ENCODE results near the gene ARHGAP6. TPM values are rescaled to one million over a fixed set of nuclear protein-coding genes. Genes with fewer than 3 reads are reported as not detected.

Gene ARHGAP6
- total RNA-seq, 1 donor from 2014 or later, result 4.8 TPM

DNA sequence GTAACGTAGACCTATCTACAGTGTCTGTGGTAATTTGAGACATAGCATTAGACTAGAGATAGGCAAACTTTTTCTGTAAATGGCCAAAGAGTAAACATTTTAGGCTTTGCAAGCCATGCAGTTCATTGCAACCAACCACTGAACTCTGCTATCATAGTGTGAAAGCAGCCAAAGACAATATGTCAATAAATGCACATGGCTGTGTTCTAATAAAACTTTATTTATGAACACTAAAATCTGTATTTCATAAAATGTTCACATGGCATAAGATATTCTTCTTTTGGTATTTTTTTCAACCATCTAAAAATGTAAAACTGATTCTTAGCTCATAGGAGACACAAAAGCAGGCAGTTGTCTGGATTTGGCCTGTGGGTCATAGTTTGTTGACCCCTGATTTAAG, 251.6 kb downstream of the ARHGAP6 start:
- intact Hi-C loops (cut with DNase I), result no loop called here
- DNase-seq (ENCODE audit: low spot score), result no peak

DNA sequence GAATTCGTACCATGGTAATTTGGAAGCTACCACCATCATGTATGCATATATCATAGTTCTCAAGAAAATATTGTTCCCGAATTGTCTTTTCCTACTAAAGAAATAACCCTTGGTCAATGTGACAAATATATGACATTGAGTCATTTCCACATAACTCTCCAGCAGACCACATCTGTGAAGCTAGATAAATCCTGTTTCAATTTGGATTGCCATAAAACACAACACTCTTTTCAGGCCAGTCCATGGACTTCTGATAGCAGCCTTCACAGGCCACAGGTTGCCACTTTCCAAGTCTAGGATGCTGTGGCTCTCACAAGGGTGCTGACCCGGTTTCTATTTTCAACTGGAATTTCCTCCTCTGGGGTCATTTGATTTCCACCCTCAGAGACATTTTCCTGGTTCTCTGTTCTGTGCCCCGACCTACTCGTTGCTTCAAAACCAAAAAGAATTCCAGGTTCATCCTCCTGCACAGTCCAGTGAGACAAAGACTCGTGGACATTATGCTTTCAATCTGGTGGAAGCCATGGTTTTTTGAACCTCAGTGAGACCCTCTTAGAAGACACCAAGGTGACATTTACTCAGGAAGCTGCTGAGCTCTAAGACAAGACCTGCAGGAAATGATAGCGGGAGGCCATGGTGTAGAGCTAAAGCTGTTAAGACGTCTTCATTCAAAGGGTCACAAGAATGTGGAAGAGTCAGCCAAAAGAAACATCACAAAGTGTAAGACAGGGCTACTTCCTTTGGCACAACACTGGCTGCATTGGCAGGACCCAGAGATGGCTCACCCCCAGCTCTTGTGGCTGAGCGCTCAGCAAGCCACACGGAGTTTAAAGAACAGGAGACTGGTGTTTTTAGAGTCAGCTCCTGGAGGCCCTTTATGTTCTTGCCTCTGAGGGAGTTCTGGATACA, 252.8 kb downstream of the ARHGAP6 start:
- intact Hi-C loops (cut with DNase I), result no loop called here
- DNase-seq (ENCODE audit: low spot score), result no peak

DNA sequence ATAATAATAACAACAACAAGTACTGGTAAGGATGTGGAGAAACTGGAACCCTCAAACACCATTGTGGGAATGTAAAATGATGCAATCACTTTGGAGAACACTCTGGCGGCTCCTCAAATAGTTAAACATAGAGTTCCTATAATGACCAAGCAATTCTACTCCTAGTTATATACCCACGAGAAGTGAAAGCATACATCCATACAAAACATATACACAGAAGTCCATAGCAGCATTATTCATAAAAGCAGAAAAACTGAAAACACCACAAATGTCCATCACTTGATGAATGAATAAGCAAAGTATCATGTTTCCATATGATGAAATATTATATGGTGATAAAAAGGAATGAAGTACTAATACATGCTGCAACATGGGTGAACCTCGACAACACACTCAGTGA, 255.8 kb downstream of the ARHGAP6 start:
- intact Hi-C loops (cut with DNase I), result no loop called here
- DNase-seq (ENCODE audit: low spot score), result no peak

DNA sequence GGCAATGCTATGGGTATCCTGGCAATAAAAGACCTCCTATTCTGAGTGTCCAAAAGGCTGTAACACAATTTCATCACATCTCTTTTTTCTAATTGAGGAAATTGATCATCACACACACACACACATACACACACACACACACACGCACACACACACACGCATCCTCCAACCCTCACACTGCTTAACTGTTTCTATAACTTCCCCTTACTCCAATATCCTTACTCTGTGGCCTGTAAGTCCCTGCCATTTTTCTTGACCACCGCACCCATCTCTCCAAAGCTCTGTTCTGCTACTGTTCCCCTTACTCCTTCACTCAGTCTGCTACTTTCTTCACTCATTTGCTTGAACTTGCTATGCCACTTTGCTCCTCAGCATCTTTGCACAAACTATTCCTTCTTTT, 256.9 kb downstream of the ARHGAP6 start:
- no peak for DNase-seq (ENCODE audit: low spot score)
- intact Hi-C loops (cut with DNase I), result no loop called here

DNA sequence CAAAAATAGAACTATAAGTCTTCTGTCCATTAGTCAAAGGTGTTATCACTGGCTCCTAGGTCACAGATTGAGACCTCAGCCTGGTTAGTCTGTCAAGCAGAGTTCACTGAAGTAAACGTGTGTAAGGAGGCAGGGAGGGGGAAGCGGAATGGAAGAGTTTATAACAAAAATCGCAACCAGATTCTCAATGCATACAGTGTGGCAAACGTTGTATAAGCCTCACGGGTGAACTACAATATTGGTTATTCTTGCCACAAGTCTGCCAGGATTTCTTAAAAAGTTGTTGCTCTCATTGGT, 257.7 kb downstream of the ARHGAP6 start:
- DNase-seq (ENCODE audit: low spot score), result no peak
- intact Hi-C loops (cut with DNase I), result no loop called here

DNA sequence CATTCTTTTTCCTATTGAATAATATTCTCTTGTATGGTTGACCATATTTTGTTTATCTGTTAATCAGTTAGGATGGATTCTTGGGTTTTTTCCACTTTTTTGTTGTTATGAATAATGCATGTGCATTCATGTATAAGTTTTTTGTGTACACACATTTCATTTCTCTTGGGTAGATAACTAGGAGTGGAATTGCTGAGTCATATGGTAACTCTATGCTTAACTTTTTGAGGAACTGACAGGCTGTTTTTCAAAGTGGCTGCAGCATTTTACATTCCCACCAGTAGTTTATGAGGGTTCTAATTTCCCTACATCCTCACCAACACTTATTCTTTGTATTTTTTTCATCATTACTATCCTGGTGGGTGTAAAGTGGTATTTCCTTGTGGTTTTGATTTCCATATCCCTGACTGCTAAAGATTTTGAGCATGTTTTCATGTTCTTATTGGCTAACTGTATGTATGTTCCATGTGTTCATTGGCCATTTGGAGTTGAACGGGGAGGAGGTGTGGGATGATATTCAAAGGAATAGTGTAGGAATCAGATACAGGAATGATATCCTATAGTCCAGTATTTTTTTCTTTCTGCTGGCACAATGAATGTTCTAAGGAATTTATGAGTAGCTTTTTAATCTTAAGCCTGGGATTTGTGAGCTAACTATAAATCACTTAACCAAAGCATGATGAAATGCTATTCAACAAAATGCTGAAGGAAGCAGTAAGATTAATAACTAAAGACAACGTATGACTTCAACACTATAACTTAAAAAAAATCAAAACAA, 258.2 kb downstream of the ARHGAP6 start:
- intact Hi-C loops (cut with DNase I), result no loop called here
- no peak for DNase-seq (ENCODE audit: low spot score)

DNA sequence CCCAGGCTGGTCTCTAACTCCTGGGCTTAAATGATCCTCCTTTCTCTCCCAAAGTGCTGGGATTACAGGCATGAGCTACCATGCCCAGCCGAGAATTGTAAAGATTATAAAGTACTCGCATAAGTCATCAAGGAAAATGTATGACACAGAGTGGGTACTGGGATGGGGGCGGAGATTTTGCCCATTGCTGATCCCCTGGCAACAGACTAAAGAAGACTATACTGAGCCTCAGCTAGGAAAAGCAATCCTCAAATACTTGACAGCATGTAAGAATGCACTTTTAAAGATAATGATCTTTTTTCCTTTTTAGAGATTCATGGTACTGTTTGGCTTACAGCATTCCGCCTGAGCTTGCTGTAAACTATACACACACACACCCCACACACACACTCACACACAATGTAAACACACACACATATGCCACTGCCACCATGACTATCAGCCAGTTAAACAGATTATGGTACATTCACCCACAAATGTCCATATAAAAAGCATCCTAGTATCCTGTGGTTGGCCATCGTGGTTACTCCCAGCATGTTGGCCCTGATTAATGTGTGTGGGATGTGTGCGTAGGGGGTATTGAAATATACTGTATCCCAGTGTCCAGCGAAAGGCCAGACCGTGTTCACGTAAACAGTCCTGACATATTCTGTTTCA, 259.5 kb downstream of the ARHGAP6 start:
- intact Hi-C loops (cut with DNase I), result no loop called here
- no peak for DNase-seq (ENCODE audit: low spot score)

DNA sequence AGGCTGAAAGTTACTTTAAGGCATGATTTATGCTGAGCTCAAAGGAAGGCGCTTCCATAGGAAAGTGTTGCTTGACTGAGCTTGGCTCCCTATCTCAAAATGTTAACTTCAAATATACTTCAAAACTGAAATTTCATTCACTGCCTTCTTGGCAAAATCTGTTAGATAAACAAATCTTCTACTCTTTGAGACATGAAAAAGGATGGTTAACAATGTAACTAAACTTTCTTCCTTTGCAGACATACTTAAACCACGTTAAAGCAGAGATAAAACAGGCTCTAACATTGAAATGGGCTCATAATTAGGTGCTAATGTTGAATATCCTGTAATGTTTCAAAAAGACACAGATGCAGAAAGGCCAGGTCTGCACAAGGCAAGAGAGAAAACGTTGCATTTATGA, 262.1 kb downstream of the ARHGAP6 start:
- no peak for DNase-seq (ENCODE audit: low spot score)
- intact Hi-C loops (cut with DNase I), result no loop called here

DNA sequence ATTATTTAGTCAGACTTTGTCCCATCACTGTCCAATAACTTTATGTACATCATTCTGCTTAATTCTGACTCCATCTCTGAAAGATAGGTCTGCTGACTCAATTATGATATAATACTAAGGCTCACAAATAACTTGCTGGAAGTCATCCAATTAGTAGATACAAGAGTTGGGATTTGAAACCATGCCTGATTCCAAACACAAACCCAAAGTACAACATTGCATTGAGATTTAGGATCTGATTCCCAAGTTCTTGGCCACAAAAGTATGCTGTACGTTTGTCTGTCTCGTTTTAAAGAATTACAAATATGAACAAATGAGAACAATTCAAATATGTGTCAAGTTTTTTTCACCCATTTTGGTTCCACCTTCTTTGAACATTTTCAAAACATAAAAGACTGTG, 263.8 kb downstream of the ARHGAP6 start:
- DNase-seq (ENCODE audit: low spot score), result no peak
- intact Hi-C loops (cut with DNase I), result no loop called here

DNA sequence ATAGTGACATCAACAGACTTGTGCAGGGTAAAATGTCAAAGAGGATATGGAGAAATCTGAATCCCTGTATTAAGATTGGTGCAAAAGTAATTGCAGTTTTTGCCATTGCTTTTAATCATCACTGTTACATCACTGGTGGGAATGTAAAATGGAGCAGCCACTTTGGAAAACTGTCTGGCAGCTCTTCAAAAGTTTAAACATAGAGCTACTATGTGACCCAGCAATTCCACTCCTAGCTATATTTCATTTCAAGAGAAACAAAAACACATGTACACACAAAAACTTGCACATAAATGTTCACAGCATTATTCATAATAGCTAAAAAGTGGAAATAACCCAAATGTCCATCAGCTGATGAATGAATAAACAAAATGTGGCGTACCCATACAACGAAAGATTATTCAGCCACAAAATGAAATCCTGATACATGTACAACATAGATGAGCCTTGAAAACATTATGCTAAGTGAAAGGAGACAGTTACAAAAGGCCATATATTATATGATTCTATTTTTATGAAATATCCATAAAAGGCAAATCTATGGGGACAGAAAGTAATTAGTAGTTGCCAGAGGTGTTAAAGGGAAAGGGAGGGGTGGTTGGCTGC, 266.1 kb downstream of the ARHGAP6 start:
- DNase-seq (ENCODE audit: low spot score), result no peak
- intact Hi-C loops (cut with DNase I), result no loop called here

DNA sequence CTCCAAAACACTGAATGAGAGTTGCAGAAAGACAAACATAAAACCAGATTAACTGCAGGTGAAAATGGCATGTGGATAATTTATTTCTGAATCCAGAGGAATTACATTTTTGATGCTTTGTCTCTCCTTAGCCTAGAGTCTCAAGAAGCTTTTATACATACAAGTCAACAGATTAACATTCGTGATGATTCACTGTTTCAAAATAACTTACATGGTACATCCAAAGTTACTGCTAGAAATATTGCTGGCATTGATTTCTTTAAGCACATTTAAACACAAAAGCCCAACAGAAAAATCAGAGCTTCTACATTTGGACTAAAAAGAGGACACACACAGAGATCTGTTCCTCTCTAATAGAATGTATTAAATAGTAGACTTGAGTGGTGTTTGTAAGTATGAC, 266.9 kb downstream of the ARHGAP6 start:
- intact Hi-C loops (cut with DNase I), result no loop called here
- no peak for DNase-seq (ENCODE audit: low spot score)

DNA sequence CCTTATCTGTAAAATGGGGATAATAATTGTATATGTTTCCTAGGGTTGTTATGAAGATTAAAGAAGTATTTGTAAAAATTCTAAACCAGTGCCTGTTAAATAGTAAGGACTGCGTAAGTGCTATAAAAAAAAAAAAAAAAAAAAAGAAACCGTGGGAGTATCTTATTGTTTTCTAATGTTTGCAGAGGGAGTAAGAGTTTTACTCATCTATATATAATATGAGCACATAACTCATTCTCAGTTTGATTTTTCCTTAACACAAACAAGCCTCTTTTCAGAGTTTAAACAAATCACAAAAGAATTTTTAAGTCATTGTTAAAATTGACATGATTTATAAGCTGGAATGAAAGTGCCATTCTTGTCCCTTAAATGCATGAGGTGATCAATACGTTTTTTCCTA, 267.6 kb downstream of the ARHGAP6 start:
- intact Hi-C loops (cut with DNase I), result no loop called here

DNA sequence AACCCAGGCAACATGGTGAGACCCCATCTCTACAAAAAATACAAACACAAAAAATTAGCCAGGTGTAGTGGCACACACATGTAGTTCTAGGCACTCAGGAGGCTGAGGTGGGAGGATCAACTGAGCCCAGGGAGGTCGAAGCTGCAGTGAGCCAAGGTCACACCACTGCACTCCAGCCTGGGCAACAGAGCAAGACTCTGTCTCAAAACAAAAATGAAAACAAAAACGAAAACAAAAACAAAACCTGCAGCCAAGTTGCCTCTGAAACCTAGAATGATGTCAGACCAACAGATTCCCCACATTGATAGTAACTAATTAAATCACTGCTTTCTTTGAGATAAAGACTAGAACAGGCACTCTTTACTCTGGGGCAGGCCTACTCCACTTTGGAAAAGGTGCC, 268.0 kb downstream of the ARHGAP6 start:
- DNase-seq (ENCODE audit: low spot score), result no peak
- intact Hi-C loops (cut with DNase I), result no loop called here

More for the DNA sequence above, 267.6 kb downstream of the ARHGAP6 start:
- no peak for DNase-seq (ENCODE audit: low spot score)

DNA sequence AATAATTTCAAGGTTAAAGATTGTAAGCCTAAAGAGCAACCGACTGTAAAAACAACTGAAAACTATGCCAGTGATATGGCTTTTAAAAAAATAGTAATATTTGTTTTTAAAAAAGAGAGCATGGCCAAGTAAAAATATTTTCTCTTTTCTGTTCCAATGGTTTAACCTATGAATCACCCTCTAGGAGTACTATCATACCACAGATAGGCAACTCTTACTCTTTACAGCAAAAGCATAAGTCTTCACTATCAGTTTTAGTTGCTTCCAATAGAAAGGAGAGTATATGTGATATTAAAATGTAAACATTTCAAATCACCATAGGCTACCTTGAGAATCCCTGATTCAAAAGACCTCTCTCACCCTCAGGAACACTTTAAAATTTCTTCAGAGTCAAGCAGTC, 269.9 kb downstream of the ARHGAP6 start:
- intact Hi-C loops (cut with DNase I), result no loop called here
- DNase-seq (ENCODE audit: low spot score), result no peak

DNA sequence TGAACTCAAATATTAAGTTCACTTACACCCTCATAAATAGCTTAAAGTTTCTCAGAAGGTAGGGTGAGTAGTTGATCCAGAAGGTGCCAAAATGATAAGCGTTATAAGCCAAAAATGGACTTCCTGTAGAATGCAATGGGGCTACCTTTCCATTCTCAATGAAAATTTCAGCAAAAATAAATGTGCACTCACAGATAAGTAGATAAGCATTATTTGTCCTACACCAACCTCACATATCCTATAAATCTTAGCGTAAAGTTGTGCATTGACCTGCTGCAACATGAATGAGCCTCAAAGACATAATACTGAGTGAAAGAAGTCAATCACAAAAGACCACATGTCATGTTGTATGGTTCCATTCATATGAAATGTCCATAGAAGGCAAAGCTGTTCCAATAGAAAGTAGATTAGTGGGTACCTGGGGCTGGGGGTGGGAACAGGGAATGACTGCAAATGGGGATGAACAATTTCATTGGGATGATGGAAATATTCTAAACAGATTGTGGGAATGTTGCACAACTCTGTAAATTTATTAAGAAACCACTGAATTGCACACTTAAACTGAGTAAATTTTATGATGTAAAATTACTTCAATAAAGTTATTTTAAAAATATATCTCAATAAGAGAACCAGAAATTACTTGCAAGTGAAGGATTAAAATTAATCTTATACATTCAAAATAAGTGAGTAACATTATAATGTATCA, 271.6 kb downstream of the ARHGAP6 start:
- DNase-seq (ENCODE audit: low spot score), result no peak
- intact Hi-C loops (cut with DNase I), result no loop called here

DNA sequence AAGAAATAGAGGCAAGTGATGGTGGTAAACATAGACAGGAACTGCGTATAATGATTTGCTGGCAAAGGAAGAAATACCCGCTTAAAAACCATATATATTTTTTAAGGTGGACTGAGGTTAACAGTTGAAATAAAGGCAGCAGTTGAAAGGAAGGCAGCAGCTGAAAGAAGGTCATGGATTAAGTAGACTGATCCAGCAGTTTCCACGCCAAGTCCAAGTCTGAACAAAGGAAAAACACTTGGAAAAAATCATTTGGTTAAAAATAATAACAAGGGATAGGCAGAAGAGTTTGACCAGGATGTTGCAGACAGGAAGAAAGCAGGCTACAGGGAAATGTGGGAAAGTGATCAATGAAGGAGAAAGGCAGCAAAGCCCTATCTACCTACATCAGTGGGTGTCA, 278.9 kb downstream of the ARHGAP6 start:
- DNase-seq (ENCODE audit: low spot score), result no peak
- intact Hi-C loops (cut with DNase I), result loop anchor here (10.0 kb wide), 1 partner anchor 242 kb away; no protein-coding TSS in a partner anchor

DNA sequence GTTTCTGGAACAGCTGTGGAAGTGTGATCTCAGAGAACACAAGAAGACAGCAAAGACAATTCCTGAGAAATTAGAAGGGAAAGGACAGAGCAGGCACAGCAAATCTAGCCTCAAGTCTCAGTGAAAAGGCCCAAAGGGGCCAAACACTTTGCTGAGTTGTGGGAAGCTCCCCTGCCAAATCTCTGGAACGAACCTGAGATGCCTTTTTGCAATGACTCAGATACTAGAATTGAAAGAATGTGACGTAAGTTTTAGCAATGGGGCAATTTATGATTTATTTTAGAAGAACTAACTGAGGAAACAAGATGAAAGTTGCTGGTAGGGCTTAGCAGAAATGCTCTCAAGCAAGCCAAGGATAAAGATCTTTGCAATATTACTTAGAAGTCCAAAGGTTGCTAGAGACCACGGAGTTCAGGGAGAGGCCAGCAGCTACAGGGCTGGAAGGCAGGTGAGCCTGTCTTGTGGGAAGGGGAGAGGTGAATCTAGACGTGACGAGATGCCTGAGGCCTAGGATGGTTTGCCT, 279.7 kb downstream of the ARHGAP6 start:
- DNase-seq (ENCODE audit: low spot score), result no peak
- intact Hi-C loops (cut with DNase I), result loop anchor here (10.0 kb wide), 1 partner anchor 241 kb away; no protein-coding TSS in a partner anchor

DNA sequence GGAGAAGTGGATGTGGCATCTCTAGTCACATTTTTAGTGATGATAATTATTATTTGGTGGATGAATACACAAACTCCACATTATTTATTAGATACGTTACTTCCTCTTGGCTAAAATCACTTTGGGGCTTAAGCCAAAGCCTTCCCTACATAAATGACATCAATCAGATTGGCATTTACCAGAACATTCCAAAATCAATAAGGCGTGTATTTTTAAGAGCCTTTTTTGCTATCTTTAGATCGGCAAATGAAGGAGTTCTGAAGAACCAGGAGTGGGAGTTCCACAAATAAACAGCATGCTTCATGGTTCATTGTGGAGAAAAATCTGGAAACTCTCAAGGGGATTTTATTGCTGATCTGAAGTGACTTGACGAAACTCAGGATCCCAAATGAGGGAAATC, 282.8 kb downstream of the ARHGAP6 start:
- intact Hi-C loops (cut with DNase I), result loop anchor here (5.0 to 10.0 kb wide), 2 partner anchors 149 to 238 kb away; no protein-coding TSS in a partner anchor
- DNase-seq (ENCODE audit: low spot score), result no peak

DNA sequence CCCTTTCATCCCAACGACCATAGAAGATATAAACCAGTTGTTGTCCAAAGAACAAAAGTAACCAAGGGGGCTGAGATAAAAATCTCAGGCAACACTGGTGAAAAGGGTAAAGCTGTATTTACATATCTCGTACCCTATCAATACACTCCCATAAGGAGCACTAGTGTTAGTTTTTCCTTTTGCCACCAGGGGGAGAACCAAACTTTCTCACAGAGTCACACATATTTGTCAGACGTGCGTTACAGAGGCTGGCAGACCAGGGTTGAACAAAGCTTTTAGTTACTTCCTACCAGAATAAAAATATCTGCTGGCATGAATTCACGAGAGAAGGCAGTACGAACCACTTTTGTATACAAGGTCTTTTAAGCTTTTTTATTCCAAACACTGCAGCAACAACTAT, 284.3 kb downstream of the ARHGAP6 start:
- no peak for DNase-seq (ENCODE audit: low spot score)
- intact Hi-C loops (cut with DNase I), result loop anchor here (5.0 to 10.0 kb wide), 2 partner anchors 151 to 237 kb away; no protein-coding TSS in a partner anchor
